ENCODE results near the gene FRMD3. TPM values are rescaled to one million over a fixed set of nuclear protein-coding genes. Genes with fewer than 3 reads are reported as not detected.
"Not testable (repeated sequence)": the region's sequence is repeated elsewhere in the genome, so short reads cannot be mapped to it uniquely, and the experiment has no call there.

Gene FRMD3
- total RNA-seq, 1 experiment from 2014 or later, result not detected

- DNase-seq (ENCODE audit: low spot score), result no peak
- in situ Hi-C loops (cut with HindIII; ENCODE audit: low sequenced_read_pairs), result no loop called here
Observed at GRCh38 chr9:83526901-83527300, 11.3 kb downstream of the FRMD3 start.

GRCh38 chr9:83526211-83526610 is 12.0 kb downstream of the FRMD3 start:
- no peak for DNase-seq (ENCODE audit: low spot score)
- in situ Hi-C loops (cut with HindIII; ENCODE audit: low sequenced_read_pairs), result no loop called here

- in situ Hi-C loops (cut with HindIII; ENCODE audit: low sequenced_read_pairs), result loop anchor here (5.0 kb wide), 1 partner anchor 39 kb away; no protein-coding TSS in a partner anchor
- DNase-seq (ENCODE audit: low spot score), result no peak
Observed at GRCh38 chr9:83523684-83524083, 14.5 kb downstream of the FRMD3 start.

GRCh38 chr9:83521411-83521810 is 16.8 kb downstream of the FRMD3 start:
- in situ Hi-C loops (cut with HindIII; ENCODE audit: low sequenced_read_pairs), result loop anchor here (5.0 kb wide), 1 partner anchor 41 kb away; no protein-coding TSS in a partner anchor

GRCh38 chr9:83521011-83521410 is 17.2 kb downstream of the FRMD3 start:
- DNase-seq (ENCODE audit: low spot score), result no peak
- in situ Hi-C loops (cut with HindIII; ENCODE audit: low sequenced_read_pairs), result loop anchor here (5.0 kb wide), 1 partner anchor 41 kb away; no protein-coding TSS in a partner anchor

More at GRCh38 chr9:83521411-83521810, 16.8 kb downstream of the FRMD3 start:
- DNase-seq (ENCODE audit: low spot score), result no peak

- DNase-seq (ENCODE audit: low spot score), result no peak
Observed at GRCh38 chr9:83520292-83520691, 17.9 kb downstream of the FRMD3 start.

GRCh38 chr9:83517980-83518379 is 20.2 kb downstream of the FRMD3 start:
- in situ Hi-C loops (cut with HindIII; ENCODE audit: low sequenced_read_pairs); DNase-seq (ENCODE audit: low spot score): not testable (repeated sequence)

More at GRCh38 chr9:83520292-83520691, 17.9 kb downstream of the FRMD3 start:
- in situ Hi-C loops (cut with HindIII; ENCODE audit: low sequenced_read_pairs), result loop anchor here (5.0 kb wide), 1 partner anchor 42 kb away; no protein-coding TSS in a partner anchor

- no peak for DNase-seq (ENCODE audit: low spot score)
- in situ Hi-C loops (cut with HindIII; ENCODE audit: low sequenced_read_pairs), result no loop called here
Observed at GRCh38 chr9:83514767-83515166, 23.4 kb downstream of the FRMD3 start.

- no peak for DNase-seq (ENCODE audit: low spot score)
- in situ Hi-C loops (cut with HindIII; ENCODE audit: low sequenced_read_pairs), result no loop called here
Observed at GRCh38 chr9:83512621-83513020, 25.6 kb downstream of the FRMD3 start.

GRCh38 chr9:83511051-83511450 is 27.1 kb downstream of the FRMD3 start:
- DNase-seq (ENCODE audit: low spot score), result no peak
- in situ Hi-C loops (cut with HindIII; ENCODE audit: low sequenced_read_pairs), result no loop called here

GRCh38 chr9:83509402-83509801 is 28.8 kb downstream of the FRMD3 start:
- DNase-seq (ENCODE audit: low spot score), result no peak
- in situ Hi-C loops (cut with HindIII; ENCODE audit: low sequenced_read_pairs), result no loop called here

- no peak for DNase-seq (ENCODE audit: low spot score)
- in situ Hi-C loops (cut with HindIII; ENCODE audit: low sequenced_read_pairs), result no loop called here
Observed at GRCh38 chr9:83508067-83508466, 30.1 kb downstream of the FRMD3 start.

GRCh38 chr9:83505282-83505681 is 32.9 kb downstream of the FRMD3 start:
- no peak for DNase-seq (ENCODE audit: low spot score)
- in situ Hi-C loops (cut with HindIII; ENCODE audit: low sequenced_read_pairs), result no loop called here

- in situ Hi-C loops (cut with HindIII; ENCODE audit: low sequenced_read_pairs), result no loop called here
- no peak for DNase-seq (ENCODE audit: low spot score)
Observed at GRCh38 chr9:83503866-83504265, 34.3 kb downstream of the FRMD3 start.

GRCh38 chr9:83501565-83501964 is 36.6 kb downstream of the FRMD3 start:
- no peak for DNase-seq (ENCODE audit: low spot score)
- in situ Hi-C loops (cut with HindIII; ENCODE audit: low sequenced_read_pairs), result no loop called here

GRCh38 chr9:83497441-83497840 is 40.8 kb downstream of the FRMD3 start:
- in situ Hi-C loops (cut with HindIII; ENCODE audit: low sequenced_read_pairs), result no loop called here
- DNase-seq (ENCODE audit: low spot score), result no peak

GRCh38 chr9:83491995-83492394 is 46.2 kb downstream of the FRMD3 start:
- in situ Hi-C loops (cut with HindIII; ENCODE audit: low sequenced_read_pairs), result no loop called here
- no peak for DNase-seq (ENCODE audit: low spot score)

- DNase-seq (ENCODE audit: low spot score), result no peak
- in situ Hi-C loops (cut with HindIII; ENCODE audit: low sequenced_read_pairs), result no loop called here
Observed at GRCh38 chr9:83491413-83491812, 46.8 kb downstream of the FRMD3 start.

- DNase-seq (ENCODE audit: low spot score), result no peak
- in situ Hi-C loops (cut with HindIII; ENCODE audit: low sequenced_read_pairs), result no loop called here
Observed at GRCh38 chr9:83489961-83490360, 48.2 kb downstream of the FRMD3 start.

GRCh38 chr9:83484990-83485389 is 53.2 kb downstream of the FRMD3 start:
- DNase-seq (ENCODE audit: low spot score), result no peak
- in situ Hi-C loops (cut with HindIII; ENCODE audit: low sequenced_read_pairs), result no loop called here

GRCh38 chr9:83483223-83483622 is 55.0 kb downstream of the FRMD3 start:
- in situ Hi-C loops (cut with HindIII; ENCODE audit: low sequenced_read_pairs), result no loop called here
- DNase-seq (ENCODE audit: low spot score), result no peak

- no peak for DNase-seq (ENCODE audit: low spot score)
- in situ Hi-C loops (cut with HindIII; ENCODE audit: low sequenced_read_pairs), result no loop called here
Observed at GRCh38 chr9:83479765-83480164, 58.4 kb downstream of the FRMD3 start.
